HG03280 (cell line): ENCODE data around the gene FIS1.
"Not testable (repeated sequence)": the region's sequence is repeated elsewhere in the genome, so short reads cannot be mapped to it uniquely, and the experiment has no call there.

ENCODE experiments used
- ATAC-seq: cut with Tn5 transposase; IDR thresholded peaks from one replicate; pipeline ENCODE4 v1.9.1; 2021; ENCODE audit warnings: mild to moderate bottlenecking, moderate library complexity; ENCODE audit not compliant: unreplicated experiment

Gene FIS1

GRCh38 chr7:101258243-101258731, 13.4 kb upstream of the FIS1 start:
- ATAC-seq: no peak

- no peak for ATAC-seq
Measured at GRCh38 chr7:101255796-101256195, 10.9 kb upstream of the FIS1 start.

- not testable (repeated sequence) for ATAC-seq
Measured at GRCh38 chr7:101253199-101253598, 8.3 kb upstream of the FIS1 start.

- peak; percentile 99 for ATAC-seq
Measured at GRCh38 chr7:101251871-101252659, 7.2 kb upstream of the FIS1 start.

- no peak for ATAC-seq
Measured at GRCh38 chr7:101250324-101250723, 5.4 kb upstream of the FIS1 start.

GRCh38 chr7:101248276-101248675, 3.4 kb upstream of the FIS1 start:
- ATAC-seq: no peak

GRCh38 chr7:101245147-101245668, 327 bp upstream of the FIS1 start:
- ATAC-seq: no peak

- no peak for ATAC-seq
Measured at GRCh38 chr7:101243646-101244374, 1.1 kb downstream of the FIS1 start.

- ATAC-seq: no peak
Measured at GRCh38 chr7:101241443-101242349, 3.2 kb downstream of the FIS1 start.

GRCh38 chr7:101241015-101241363, 3.9 kb downstream of the FIS1 start:
- no peak for ATAC-seq

GRCh38 chr7:101240226-101241014, 4.5 kb downstream of the FIS1 start:
- no peak for ATAC-seq

- ATAC-seq: no peak
Measured at GRCh38 chr7:101239951-101240220, 5.0 kb downstream of the FIS1 start.

GRCh38 chr7:101239191-101239950, 5.5 kb downstream of the FIS1 start:
- ATAC-seq: no peak

- ATAC-seq: no peak
Measured at GRCh38 chr7:101238226-101239182, 6.4 kb downstream of the FIS1 start.

GRCh38 chr7:101237206-101238067, 7.4 kb downstream of the FIS1 start, which contains the start of gene CLDN15:
Gene CLDN15, minus strand, starts transcription at chr7:101237802. Its CDS starts 221 bp downstream, at chr7:101237581.
- no peak for ATAC-seq

GRCh38 chr7:101236292-101236835, 8.5 kb downstream of the FIS1 start:
- no peak for ATAC-seq

GRCh38 chr7:101235522-101235921, 9.4 kb downstream of the FIS1 start:
- no peak for ATAC-seq
